OCI-LY3 (cell line): Measurements from ENCODE around the gene UNC45A.

ENCODE experiments used
- H2AFZ ChIP-seq: fragments of 200-600, 300-600 bp; shearing (Covaris generic); 2 replicates; pipeline ENCODE4 v1.6.0; 2014; ENCODE audit warnings: antibody characterized with exemption, low read depth, low read length
- H3K27ac ChIP-seq: fragments of 200-600, 300-600 bp; sonication (generic); 2 replicates; pipeline ENCODE4 v1.5.1; 2014; ENCODE audit warnings: mild to moderate bottlenecking, low read length, moderate library complexity, mixed read lengths
- H3K27me3 ChIP-seq: fragments of 200-600, 300-600 bp; sonication (generic); 2 replicates; pipeline ENCODE4 v1.6.1; 2014; ENCODE audit warnings: low read depth, low read length, mixed read lengths
- H3K36me3 ChIP-seq: fragments of 200-600, 300-600 bp; sonication (generic); replicated peaks from 2 replicates; pipeline ENCODE3; 2014; ENCODE audit warnings: low read depth, low read length, mixed read lengths
- H3K4me1 ChIP-seq: fragments of 300-600, 200-600 bp; sonication (generic); 2 replicates; pipeline ENCODE4 v1.6.1; 2014; ENCODE audit warnings: low read length, mixed read lengths
- H3K4me2 ChIP-seq: fragments of 200-600, 300-600 bp; sonication (generic); 2 replicates; pipeline ENCODE4 v1.6.1; 2014; ENCODE audit warnings: low read length, mixed read lengths
- H3K4me3 ChIP-seq: fragments of 300-600, 200-600 bp; sonication (generic); 2 replicates; pipeline ENCODE4 v1.5.1; 2014; ENCODE audit warnings: antibody characterized with exemption, mild to moderate bottlenecking, low read length, moderate library complexity
- H3K79me2 ChIP-seq: fragments of 300-600, 200-600 bp; shearing (Covaris generic); 2 replicates; pipeline ENCODE4 v1.6.1; 2014; ENCODE audit warnings: mild to moderate bottlenecking, low read length, mixed read lengths
- H3K9ac ChIP-seq: fragments of 300-600, 200-600 bp; shearing (Covaris generic); 2 replicates; pipeline ENCODE4 v1.6.0; 2014; ENCODE audit warnings: mild to moderate bottlenecking, low read length, moderate library complexity
- H3K9me3 ChIP-seq: fragments of 200-600, 300-600 bp; shearing (Covaris generic); 2 replicates; pipeline ENCODE4 v1.6.1; 2014; ENCODE audit warnings: low read length, mixed read lengths; ENCODE audit not compliant: insufficient read depth
- H4K20me1 ChIP-seq: fragments of 200-600, 300-600 bp; sonication (generic); 2 replicates; pipeline ENCODE4 v1.6.1; 2016; ENCODE audit warnings: low read length, mixed read lengths; ENCODE audit not compliant: insufficient read depth
- CTCF ChIP-seq: fragments of 200-600, 300-600 bp; sonication (generic); IDR thresholded peaks from 2 replicates; pipeline ENCODE4 v1.5.1; 2014; ENCODE audit warnings: antibody characterized with exemption, low read length, low read depth
- EZH2phosphoT487 ChIP-seq: fragments of 200-600 bp; shearing (Covaris generic); IDR thresholded peaks from 2 replicates; pipeline ENCODE4 v1.6.1; 2018; ENCODE audit warnings: antibody characterized with exemption, mixed run types, low read depth

The UNC45A gene

DNA sequence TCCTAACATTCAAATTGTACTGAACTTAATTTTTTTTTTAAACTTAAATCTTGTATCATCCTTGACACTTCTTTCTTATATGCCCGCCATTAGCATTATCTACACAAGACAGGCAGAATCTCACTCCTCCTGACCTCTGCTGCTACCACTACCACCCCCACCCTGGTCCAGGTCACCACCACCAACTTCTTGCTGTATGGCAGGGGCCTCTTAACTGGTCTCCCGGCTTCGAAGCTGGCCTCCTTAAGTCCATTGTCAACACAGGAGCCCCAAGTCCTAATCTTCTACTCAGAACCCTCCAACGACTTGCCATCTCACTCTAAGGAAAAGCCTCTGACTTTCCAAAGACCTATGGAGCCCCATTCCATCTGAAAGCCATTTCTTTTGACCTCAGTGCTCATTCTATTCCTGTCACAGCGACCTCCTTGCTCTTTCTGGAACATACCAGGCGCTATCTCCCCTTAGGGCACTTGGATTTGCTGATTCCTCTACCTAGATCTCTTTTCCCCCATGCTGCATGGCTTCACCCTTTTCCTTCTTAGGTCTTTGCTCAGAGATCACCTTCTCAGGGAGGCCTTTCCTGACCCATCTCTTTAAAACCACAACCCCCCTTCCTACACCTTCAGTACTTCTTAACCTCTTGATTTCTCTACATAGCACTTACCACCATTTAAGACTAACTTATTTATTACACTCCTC lies 56.7 kb downstream of the UNC45A start:
- H3K27me3 ChIP-seq: no peaks in the 10 kb centered on the region
- peaks cover 50% of the 10 kb centered on the region for H3K4me1 ChIP-seq
- 0 out of 2 replicates have a peak overlapping the region, but pooled peaks have one; percentile 3 for H3K4me2 ChIP-seq
- no peaks in the 10 kb centered on the region for H3K9me3 ChIP-seq
- no peak overlapping the region for H3K27ac ChIP-seq
- H3K36me3 ChIP-seq: peaks cover 5% of the 10 kb centered on the region
- H3K4me3 ChIP-seq: no peak overlapping the region
- peaks cover 91% of the 10 kb centered on the region for H3K79me2 ChIP-seq
- no peak overlapping the region for H3K9ac ChIP-seq
- TF ChIP-seq CTCF (no peak), EZH2phosphoT487 (no peak)
- H2AFZ ChIP-seq: no peak overlapping the region
- H4K20me1 ChIP-seq: peaks cover 47% of the 10 kb centered on the region

GRCh38 chr15:90994059-90994416 lies 59.0 kb downstream of the UNC45A start:
- peak overlapping the region; percentile 96 for H3K4me2 ChIP-seq
- H3K36me3 ChIP-seq: peaks cover 22% of the 10 kb centered on the region
- H3K27me3 ChIP-seq: no peaks in the 10 kb centered on the region
- peak overlapping the region; percentile 64 for H3K27ac ChIP-seq
- H4K20me1 ChIP-seq: peaks cover 25% of the 10 kb centered on the region
- peaks cover 27% of the 10 kb centered on the region for H3K4me1 ChIP-seq
- H2AFZ ChIP-seq: peak overlapping the region; percentile 33; the same call in 1 of the 2 replicates
- no peaks in the 10 kb centered on the region for H3K9me3 ChIP-seq
- no peak for TF ChIP-seq EZH2phosphoT487
- H3K79me2 ChIP-seq: peaks cover 68% of the 10 kb centered on the region
- H3K4me3 ChIP-seq: peak overlapping the region; percentile 96
- peak overlapping the region; percentile 94 for H3K9ac ChIP-seq

DNA sequence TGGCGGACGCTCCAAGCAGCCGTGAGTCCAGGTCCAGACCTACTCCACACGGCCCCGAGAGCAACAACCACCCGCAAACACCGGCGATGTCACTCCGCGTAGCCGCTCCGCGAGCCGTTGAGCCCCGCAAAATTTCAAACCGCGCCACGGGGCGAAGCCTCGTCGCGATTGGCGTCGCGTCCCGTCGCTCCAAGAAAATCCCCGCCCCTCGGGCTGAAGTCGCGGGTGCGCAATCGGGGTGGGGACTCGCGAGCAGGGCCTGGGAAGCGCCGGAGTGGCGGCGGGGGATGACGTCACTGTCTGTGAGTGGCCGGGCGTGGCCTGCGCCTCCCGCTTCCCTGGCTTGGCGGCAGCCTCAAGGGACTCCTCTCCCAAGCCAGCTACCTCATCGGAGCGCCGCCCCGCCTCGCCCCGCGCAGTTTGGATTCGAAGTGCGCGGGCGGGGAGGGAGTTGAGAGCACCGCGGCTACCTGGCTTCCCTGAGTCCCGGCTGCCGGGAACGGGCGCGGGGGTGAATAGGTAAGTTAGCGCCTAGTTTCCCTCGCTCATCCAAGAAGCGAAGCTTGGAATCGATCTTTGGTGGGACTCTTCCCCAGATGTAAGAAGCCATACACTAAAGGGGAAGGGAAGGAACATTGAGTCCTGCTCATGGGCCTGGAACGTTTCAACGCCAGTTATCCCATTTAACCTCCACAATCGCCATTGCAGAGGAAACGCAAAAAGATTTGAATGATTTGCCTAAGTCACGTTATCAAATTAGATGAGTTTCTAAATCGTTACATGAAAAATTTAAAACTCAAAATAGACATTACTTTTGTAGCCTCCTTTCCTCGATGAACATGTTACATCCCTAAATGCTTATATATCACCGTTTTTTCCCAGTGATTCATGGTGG lies 59.6 kb downstream of the UNC45A start, which contains the start of gene PRC1:
Gene PRC1 (minus strand): TSS at position 119 of the 895 bp plus-strand sequence. CDS start 118 bp downstream, at position 1.
- no peaks in the 10 kb centered on the region for H3K27me3 ChIP-seq
- peak within 1 kb of the TSS; percentile 97 for H3K4me2 ChIP-seq
- peaks cover 21% of the 10 kb centered on the region for H3K4me1 ChIP-seq
- TF ChIP-seq CTCF (no peak), EZH2phosphoT487 (no peak)
- peak within 1 kb of the TSS; percentile 97 for H2AFZ ChIP-seq
- H3K9me3 ChIP-seq: no peaks in the 10 kb centered on the region
- peak within 1 kb of the TSS; percentile 94 for H3K9ac ChIP-seq
- H4K20me1 ChIP-seq: peaks cover 18% of the 10 kb centered on the region
- peaks cover 24% of the 10 kb centered on the region for H3K36me3 ChIP-seq
- H3K4me3 ChIP-seq: peak within 1 kb of the TSS; percentile 96
- H3K27ac ChIP-seq: peak within 1 kb of the TSS; percentile 64
- H3K79me2 ChIP-seq: peaks cover 62% of the 10 kb centered on the region

DNA sequence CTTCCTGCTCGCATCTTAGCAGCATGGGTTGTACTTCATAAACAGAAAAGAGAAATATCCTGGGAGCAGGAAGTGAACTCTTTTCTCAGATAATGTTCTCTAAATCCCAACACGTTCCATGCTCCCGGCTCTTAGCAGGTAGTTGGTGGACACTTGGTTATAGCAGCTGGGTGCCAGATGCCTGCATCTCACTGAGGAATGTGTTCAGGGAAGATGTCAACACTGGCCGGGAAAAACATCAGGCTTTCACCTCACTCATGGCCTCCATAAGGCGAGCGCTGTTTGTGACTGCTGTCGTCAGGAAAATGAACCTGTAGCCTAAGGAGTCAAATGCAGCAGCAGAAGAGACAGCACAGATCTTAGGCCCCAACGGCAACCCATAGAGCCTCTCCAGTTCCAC lies 63.7 kb downstream of the UNC45A start:
- H3K4me2 ChIP-seq: no peak overlapping the region
- no peak overlapping the region for H3K9ac ChIP-seq
- TF ChIP-seq CTCF (no peak), EZH2phosphoT487 (no peak)
- peaks cover 44% of the 10 kb centered on the region for H3K36me3 ChIP-seq
- no peak overlapping the region for H3K4me3 ChIP-seq
- peaks cover 6% of the 10 kb centered on the region for H3K4me1 ChIP-seq
- no peaks in the 10 kb centered on the region for H4K20me1 ChIP-seq
- H3K9me3 ChIP-seq: no peaks in the 10 kb centered on the region
- peaks cover 22% of the 10 kb centered on the region for H3K79me2 ChIP-seq
- no peak overlapping the region for H2AFZ ChIP-seq
- H3K27ac ChIP-seq: no peak overlapping the region
- no peaks in the 10 kb centered on the region for H3K27me3 ChIP-seq
